ENCODE results near the gene SRSF11.
"Not testable (repeated sequence)": the region's sequence is repeated elsewhere in the genome, so short reads cannot be mapped to it uniquely, and the experiment has no call there.

Gene SRSF11

GRCh38 chr1:70221238-70222121 is at the start of gene SRSF11:
TSS of gene SRSF11 (plus strand) at chr1:70221380. CDS start at chr1:70221637, 257 bp downstream.
- Histone ChIP-seq H3K4me1 (ENCODE audit: control insufficient read depth, insufficient read depth, low read length) (peaks cover 7% of the 10 kb centered on the region), H3K36me3 (ENCODE audit: control insufficient read depth, insufficient read depth, low read length) (no peaks in the 10 kb centered on the region)

GRCh38 chr1:70171512-70171911 is 49.7 kb upstream of the SRSF11 start:
- Histone ChIP-seq H3K9ac (ENCODE audit: low read depth, low read length) (no peak overlapping the region), H3K4me1 (ENCODE audit: control insufficient read depth, insufficient read depth, low read length) (no peaks in the 10 kb centered on the region), H3K9me3 (ENCODE audit: control insufficient read depth, insufficient read depth, low read length) (no peaks in the 10 kb centered on the region), H3K27me3 (ENCODE audit: control insufficient read depth, insufficient read depth, low read length) (no peaks in the 10 kb centered on the region), H3K36me3 (ENCODE audit: control insufficient read depth, insufficient read depth, low read length) (no peaks in the 10 kb centered on the region), H3K4me3 (ENCODE audit: low read depth, low read length) (no peak overlapping the region)

More at GRCh38 chr1:70221238-70222121, at the start of gene SRSF11:
- peak within 1 kb of the TSS; percentile 89 for H3K4me3 ChIP-seq (ENCODE audit: low read depth, low read length)
- H3K9ac ChIP-seq (ENCODE audit: low read depth, low read length): peak within 1 kb of the TSS; percentile 98
- no peaks in the 10 kb centered on the region for H3K27me3 ChIP-seq (ENCODE audit: control insufficient read depth, insufficient read depth, low read length)
- no peaks in the 10 kb centered on the region for H3K9me3 ChIP-seq (ENCODE audit: control insufficient read depth, insufficient read depth, low read length)

- H3K9ac ChIP-seq (ENCODE audit: low read depth, low read length); H3K27me3 ChIP-seq (ENCODE audit: control insufficient read depth, insufficient read depth, low read length); H3K4me1 ChIP-seq (ENCODE audit: control insufficient read depth, insufficient read depth, low read length); H3K9me3 ChIP-seq (ENCODE audit: control insufficient read depth, insufficient read depth, low read length); H3K4me3 ChIP-seq (ENCODE audit: low read depth, low read length); H3K36me3 ChIP-seq (ENCODE audit: control insufficient read depth, insufficient read depth, low read length): not testable (repeated sequence)
Measured at GRCh38 chr1:70185181-70185580, 36.0 kb upstream of the SRSF11 start.

GRCh38 chr1:70188522-70188921 is 32.7 kb upstream of the SRSF11 start:
- no peaks in the 10 kb centered on the region for H3K4me1 ChIP-seq (ENCODE audit: control insufficient read depth, insufficient read depth, low read length)
- H3K4me3 ChIP-seq (ENCODE audit: low read depth, low read length): no peak overlapping the region
- H3K9ac ChIP-seq (ENCODE audit: low read depth, low read length): no peak overlapping the region
- no peaks in the 10 kb centered on the region for H3K9me3 ChIP-seq (ENCODE audit: control insufficient read depth, insufficient read depth, low read length)
- no peaks in the 10 kb centered on the region for H3K36me3 ChIP-seq (ENCODE audit: control insufficient read depth, insufficient read depth, low read length)
- no peaks in the 10 kb centered on the region for H3K27me3 ChIP-seq (ENCODE audit: control insufficient read depth, insufficient read depth, low read length)

GRCh38 chr1:70190180-70190579 is 31.0 kb upstream of the SRSF11 start:
- Histone ChIP-seq H3K4me3 (ENCODE audit: low read depth, low read length) (no peak overlapping the region), H3K36me3 (ENCODE audit: control insufficient read depth, insufficient read depth, low read length) (no peaks in the 10 kb centered on the region), H3K9ac (ENCODE audit: low read depth, low read length) (no peak overlapping the region), H3K4me1 (ENCODE audit: control insufficient read depth, insufficient read depth, low read length) (no peaks in the 10 kb centered on the region), H3K27me3 (ENCODE audit: control insufficient read depth, insufficient read depth, low read length) (no peaks in the 10 kb centered on the region), H3K9me3 (ENCODE audit: control insufficient read depth, insufficient read depth, low read length) (no peaks in the 10 kb centered on the region)

- H3K36me3 ChIP-seq (ENCODE audit: control insufficient read depth, insufficient read depth, low read length); H3K27me3 ChIP-seq (ENCODE audit: control insufficient read depth, insufficient read depth, low read length); H3K4me1 ChIP-seq (ENCODE audit: control insufficient read depth, insufficient read depth, low read length); H3K4me3 ChIP-seq (ENCODE audit: low read depth, low read length); H3K9me3 ChIP-seq (ENCODE audit: control insufficient read depth, insufficient read depth, low read length); H3K9ac ChIP-seq (ENCODE audit: low read depth, low read length): not testable (repeated sequence)
Measured at GRCh38 chr1:70192446-70192845, 28.7 kb upstream of the SRSF11 start.

GRCh38 chr1:70194601-70195000 is 26.6 kb upstream of the SRSF11 start:
- Histone ChIP-seq H3K36me3 (ENCODE audit: control insufficient read depth, insufficient read depth, low read length) (no peaks in the 10 kb centered on the region), H3K27me3 (ENCODE audit: control insufficient read depth, insufficient read depth, low read length) (no peaks in the 10 kb centered on the region), H3K9me3 (ENCODE audit: control insufficient read depth, insufficient read depth, low read length) (no peaks in the 10 kb centered on the region), H3K9ac (ENCODE audit: low read depth, low read length) (no peak overlapping the region), H3K4me3 (ENCODE audit: low read depth, low read length) (no peak overlapping the region), H3K4me1 (ENCODE audit: control insufficient read depth, insufficient read depth, low read length) (no peaks in the 10 kb centered on the region)

GRCh38 chr1:70195342-70195741 is 25.8 kb upstream of the SRSF11 start:
- H3K4me3 ChIP-seq (ENCODE audit: low read depth, low read length): no peak overlapping the region

GRCh38 chr1:70196333-70196732 is 24.8 kb upstream of the SRSF11 start:
- H3K9me3 ChIP-seq (ENCODE audit: control insufficient read depth, insufficient read depth, low read length): no peaks in the 10 kb centered on the region
- no peaks in the 10 kb centered on the region for H3K4me1 ChIP-seq (ENCODE audit: control insufficient read depth, insufficient read depth, low read length)
- no peaks in the 10 kb centered on the region for H3K27me3 ChIP-seq (ENCODE audit: control insufficient read depth, insufficient read depth, low read length)
- H3K9ac ChIP-seq (ENCODE audit: low read depth, low read length): no peak overlapping the region
- no peak overlapping the region for H3K4me3 ChIP-seq (ENCODE audit: low read depth, low read length)
- no peaks in the 10 kb centered on the region for H3K36me3 ChIP-seq (ENCODE audit: control insufficient read depth, insufficient read depth, low read length)

More at GRCh38 chr1:70195342-70195741, 25.8 kb upstream of the SRSF11 start:
- Histone ChIP-seq H3K9ac (ENCODE audit: low read depth, low read length) (no peak overlapping the region), H3K9me3 (ENCODE audit: control insufficient read depth, insufficient read depth, low read length) (no peaks in the 10 kb centered on the region), H3K36me3 (ENCODE audit: control insufficient read depth, insufficient read depth, low read length) (no peaks in the 10 kb centered on the region), H3K4me1 (ENCODE audit: control insufficient read depth, insufficient read depth, low read length) (no peaks in the 10 kb centered on the region), H3K27me3 (ENCODE audit: control insufficient read depth, insufficient read depth, low read length) (no peaks in the 10 kb centered on the region)

- H3K4me1 ChIP-seq (ENCODE audit: control insufficient read depth, insufficient read depth, low read length): no peaks in the 10 kb centered on the region
- no peak overlapping the region for H3K9ac ChIP-seq (ENCODE audit: low read depth, low read length)
- H3K36me3 ChIP-seq (ENCODE audit: control insufficient read depth, insufficient read depth, low read length): no peaks in the 10 kb centered on the region
- no peaks in the 10 kb centered on the region for H3K9me3 ChIP-seq (ENCODE audit: control insufficient read depth, insufficient read depth, low read length)
- no peaks in the 10 kb centered on the region for H3K27me3 ChIP-seq (ENCODE audit: control insufficient read depth, insufficient read depth, low read length)
- H3K4me3 ChIP-seq (ENCODE audit: low read depth, low read length): no peak overlapping the region
Measured at GRCh38 chr1:70200065-70200464, 21.1 kb upstream of the SRSF11 start.

- Histone ChIP-seq H3K4me3 (ENCODE audit: low read depth, low read length) (no peak overlapping the region), H3K9me3 (ENCODE audit: control insufficient read depth, insufficient read depth, low read length) (no peaks in the 10 kb centered on the region), H3K9ac (ENCODE audit: low read depth, low read length) (no peak overlapping the region), H3K36me3 (ENCODE audit: control insufficient read depth, insufficient read depth, low read length) (no peaks in the 10 kb centered on the region), H3K4me1 (ENCODE audit: control insufficient read depth, insufficient read depth, low read length) (no peaks in the 10 kb centered on the region), H3K27me3 (ENCODE audit: control insufficient read depth, insufficient read depth, low read length) (no peaks in the 10 kb centered on the region)
Measured at GRCh38 chr1:70202173-70202758, 18.9 kb upstream of the SRSF11 start.

GRCh38 chr1:70204139-70204538 is 17.0 kb upstream of the SRSF11 start:
- no peaks in the 10 kb centered on the region for H3K36me3 ChIP-seq (ENCODE audit: control insufficient read depth, insufficient read depth, low read length)
- H3K4me1 ChIP-seq (ENCODE audit: control insufficient read depth, insufficient read depth, low read length): no peaks in the 10 kb centered on the region
- no peaks in the 10 kb centered on the region for H3K27me3 ChIP-seq (ENCODE audit: control insufficient read depth, insufficient read depth, low read length)
- H3K9me3 ChIP-seq (ENCODE audit: control insufficient read depth, insufficient read depth, low read length): no peaks in the 10 kb centered on the region
- no peak overlapping the region for H3K9ac ChIP-seq (ENCODE audit: low read depth, low read length)
- peak overlapping the region; percentile 99 for H3K4me3 ChIP-seq (ENCODE audit: low read depth, low read length)
